HG03571 (cell line): ENCODE results near the gene ITGA3.

ENCODE experiments used
- ATAC-seq: cut with Tn5 transposase; IDR thresholded peaks from one replicate; pipeline ENCODE4 v1.9.1; 2021; ENCODE audit not compliant: unreplicated experiment

Gene ITGA3

DNA sequence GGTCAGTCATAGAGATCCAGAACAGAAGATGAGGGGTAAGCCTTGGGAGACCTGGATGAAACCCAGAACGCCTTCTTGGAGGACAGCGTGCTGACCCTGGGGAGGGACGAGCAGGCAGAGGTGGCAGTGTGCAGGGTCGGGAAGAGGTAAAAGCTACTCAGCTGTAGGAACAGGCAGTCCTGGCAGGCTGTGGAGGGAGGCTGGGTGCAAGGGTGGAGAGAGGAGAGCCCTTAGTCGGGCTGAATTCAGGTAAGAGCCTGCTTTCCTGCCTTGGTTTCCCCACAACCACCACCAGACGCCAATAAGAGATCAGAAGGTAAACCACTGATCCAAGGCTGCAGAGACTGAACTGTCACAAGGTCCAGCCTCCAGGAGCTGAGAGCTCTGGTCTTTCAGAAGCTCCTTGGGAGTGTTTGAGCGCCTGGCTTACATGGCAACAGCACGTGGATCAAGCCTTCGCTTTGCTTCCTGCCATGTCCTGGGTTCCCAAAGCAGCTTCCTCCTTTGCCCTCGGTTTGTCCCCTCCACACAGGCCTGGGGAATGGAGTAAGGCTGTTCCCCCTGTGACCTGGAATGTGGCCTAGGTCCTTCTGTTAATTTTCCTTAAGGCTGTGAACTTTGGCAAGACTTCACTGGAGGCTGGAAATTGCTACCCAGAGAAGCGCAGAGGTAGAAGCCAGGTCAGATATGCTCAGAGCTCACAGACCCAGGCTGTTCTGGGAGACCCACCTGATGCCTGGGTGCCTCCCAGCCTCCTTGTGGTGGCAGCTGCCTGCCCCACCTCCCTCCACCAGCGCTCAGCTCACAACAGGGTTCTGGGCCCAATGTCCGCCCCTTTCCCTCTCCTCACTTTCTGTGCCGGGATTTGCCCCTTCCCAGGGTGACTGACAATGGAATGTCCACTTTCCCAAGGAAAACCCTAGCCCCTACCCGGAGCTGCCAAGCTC is 35.3 kb downstream of the ITGA3 start:
- no peak for ATAC-seq

DNA sequence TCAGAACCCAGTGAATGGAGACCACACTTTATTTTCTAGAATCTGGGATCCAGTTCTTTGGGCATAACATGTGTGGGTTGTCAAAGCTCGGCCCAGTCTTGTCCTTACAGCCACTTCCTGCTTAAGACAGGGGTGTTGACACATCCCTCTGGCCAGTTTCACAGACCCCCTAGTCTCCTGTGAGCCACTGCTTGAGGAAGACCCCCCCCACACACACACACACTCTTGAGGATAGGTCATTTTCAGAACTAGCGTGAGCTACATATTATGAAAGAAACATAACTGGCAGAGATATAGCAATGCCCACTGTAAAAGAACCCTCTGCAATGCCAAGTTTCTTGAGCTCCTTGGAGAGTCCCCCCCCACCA is 36.0 kb downstream of the ITGA3 start:
- no peak for ATAC-seq

DNA sequence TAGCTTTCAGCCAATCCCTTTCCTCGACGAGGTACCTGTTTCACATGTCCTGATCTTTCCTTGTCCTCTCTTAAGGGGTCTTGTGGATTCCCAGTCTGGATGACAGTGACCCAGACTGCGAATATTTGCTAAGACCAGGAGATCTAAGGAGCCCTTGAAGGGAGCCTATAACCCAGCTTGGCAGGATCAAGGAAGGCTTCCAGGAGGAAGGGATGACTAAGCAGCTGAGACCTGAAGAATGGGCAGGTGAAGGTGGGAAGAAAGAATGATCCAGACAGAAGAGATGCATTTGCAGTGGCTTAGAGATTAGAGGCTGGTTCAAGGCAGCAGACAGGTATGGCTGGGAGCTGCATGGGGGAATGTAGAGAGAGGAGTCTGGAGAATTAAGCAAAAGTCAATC is 37.3 kb downstream of the ITGA3 start:
- no peak for ATAC-seq

DNA sequence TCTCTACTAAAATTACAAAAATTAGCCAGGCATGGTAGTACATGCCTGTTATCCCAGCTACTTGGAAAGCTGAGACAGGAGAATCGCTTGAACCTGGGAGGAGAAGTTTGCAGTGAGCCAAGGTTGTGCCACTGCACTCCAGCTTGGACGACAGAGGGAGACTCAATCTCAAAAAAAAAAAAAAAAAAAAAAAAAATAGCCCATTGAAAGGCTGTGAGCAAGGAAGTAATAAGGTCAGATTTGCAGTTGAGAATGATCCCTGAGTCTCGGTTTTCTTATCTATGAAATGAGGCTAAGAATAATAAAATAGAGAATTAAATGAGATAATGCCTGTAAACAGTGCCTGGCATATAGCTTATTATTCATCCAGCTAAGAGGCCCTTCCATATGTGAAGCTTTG is 37.9 kb downstream of the ITGA3 start:
- ATAC-seq = no peak

DNA sequence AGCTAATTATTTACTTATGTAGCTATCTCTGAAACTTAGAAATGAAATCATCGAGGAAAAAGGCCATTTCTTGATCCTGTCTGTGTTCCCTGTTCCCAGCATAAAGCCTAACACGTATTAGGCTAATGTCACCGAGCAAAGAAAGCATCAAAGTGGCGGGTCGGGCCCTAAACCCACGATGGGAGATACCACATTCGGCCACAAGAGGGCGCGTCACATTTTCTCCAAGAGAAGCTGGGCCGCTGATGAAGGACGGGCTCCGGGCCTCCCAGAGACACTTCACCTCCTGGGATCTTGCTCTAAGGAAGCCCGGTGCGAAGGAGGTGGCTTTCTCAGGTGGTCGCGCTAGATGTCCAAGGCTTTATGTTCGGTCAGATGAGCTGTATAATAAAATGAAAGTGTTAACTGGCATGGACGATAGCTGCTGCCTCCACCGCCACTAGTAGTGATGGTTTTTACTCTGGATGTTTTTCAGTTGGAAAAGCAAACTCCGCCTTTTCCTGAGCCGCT is 38.4 kb downstream of the ITGA3 start:
- ATAC-seq = peak; percentile 48

DNA sequence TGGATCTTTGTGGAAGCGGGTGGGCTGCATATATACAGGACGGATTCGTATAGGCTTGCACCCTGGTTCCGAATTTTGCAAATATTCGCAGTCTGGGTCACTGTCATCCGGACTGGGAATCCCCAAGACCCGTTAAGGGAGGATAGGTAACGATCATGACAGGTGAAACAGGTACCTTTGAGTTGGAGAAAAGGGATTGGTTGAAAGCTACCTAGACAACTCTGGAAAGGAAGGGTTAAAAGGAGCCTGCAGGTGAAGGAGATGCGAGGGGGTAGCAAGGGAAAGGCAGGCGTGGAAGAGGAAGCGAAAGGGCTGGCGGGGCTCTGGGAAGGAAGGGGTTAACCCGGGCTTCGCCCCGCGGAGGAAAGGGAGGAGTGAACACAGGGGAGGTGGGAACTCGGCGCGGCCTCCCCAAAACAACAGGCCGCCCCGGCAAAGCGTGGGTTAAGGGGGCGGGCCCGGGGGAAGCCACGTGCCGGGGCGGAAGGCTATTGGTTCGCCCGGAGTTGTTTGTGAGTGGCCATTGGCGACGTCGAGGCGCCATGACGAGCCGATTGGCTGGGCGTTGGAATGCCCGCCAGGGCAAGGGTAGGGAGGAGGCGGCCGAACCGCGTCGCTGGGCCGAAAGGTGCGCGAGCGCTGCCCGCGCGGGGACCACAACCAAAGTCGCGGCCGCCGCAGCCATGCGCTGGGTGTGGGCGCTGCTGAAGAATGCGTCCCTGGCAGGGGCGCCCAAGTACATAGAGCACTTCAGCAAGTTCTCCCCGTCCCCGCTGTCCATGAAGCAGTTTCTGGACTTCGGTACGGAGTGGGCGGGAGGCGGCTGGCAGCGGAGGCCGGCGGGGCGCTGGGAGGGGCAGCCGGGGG is 39.1 kb downstream of the ITGA3 start, which contains the start of gene PDK2:
Gene PDK2, plus strand, starts transcription at position 599 of the 867 bp plus-strand sequence. Its CDS starts 85 bp downstream, at position 684.
- ATAC-seq = peak; percentile 85

DNA sequence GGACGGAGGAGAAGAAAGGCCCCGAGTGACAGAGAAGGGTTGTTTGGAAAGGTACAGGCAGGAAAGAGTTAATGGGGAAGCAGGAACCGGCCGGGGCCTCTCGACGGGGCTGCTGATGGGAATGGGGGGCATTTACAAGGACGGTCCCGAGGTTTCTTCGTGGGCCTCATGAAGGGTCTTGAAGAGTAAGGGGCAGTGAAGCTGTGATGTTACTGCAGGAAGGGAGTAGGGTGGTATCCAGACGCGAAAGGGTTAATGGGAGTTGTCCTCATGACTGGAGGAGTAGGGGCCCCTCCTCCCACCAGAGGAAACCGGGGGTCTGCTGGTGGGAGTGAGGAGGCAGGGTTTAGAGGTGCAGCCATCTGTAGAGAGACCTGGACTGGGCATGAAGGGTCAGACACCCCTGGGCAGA is 39.7 kb downstream of the ITGA3 start:
- ATAC-seq = no peak

DNA sequence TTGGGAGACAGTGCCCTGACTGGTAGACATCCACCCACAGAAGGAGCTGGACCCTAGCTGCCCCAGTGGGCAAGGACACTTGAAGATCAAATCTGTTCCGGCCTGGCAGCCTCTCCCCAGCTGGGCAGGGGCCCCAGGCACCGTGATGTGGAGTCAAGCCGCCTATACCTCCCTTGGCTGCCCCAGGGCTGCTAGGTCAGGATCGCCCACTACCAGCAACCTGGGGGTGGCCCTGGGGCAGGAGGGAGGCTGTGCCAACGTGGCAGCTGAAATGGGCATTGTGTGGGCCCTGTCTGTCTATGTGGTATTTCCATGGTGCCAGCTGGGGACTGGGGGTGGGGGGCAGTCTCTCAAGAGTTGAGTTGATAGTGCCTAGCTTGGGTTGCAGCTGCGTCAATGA is 40.2 kb downstream of the ITGA3 start:
- ATAC-seq = no peak

DNA sequence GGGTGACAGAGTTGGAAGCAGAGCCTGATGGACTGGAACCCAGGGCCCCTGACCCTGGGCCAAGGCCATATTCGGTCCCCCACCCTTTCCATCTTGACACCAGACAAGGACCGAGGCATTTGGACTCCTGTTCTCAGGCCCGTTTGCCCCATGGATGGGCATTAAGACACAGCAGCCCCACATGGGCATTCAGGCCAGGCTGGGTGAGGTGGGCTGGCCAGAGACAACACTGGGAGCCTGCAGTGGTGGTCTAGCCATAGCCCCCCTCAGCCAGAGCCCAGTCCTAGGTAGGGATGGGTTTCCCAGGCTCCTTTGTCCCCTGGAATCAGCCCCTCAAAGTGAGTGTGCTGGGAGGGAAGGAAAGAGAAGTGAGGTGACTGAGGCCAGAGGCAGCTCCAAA is 40.8 kb downstream of the ITGA3 start:
- no peak for ATAC-seq

DNA sequence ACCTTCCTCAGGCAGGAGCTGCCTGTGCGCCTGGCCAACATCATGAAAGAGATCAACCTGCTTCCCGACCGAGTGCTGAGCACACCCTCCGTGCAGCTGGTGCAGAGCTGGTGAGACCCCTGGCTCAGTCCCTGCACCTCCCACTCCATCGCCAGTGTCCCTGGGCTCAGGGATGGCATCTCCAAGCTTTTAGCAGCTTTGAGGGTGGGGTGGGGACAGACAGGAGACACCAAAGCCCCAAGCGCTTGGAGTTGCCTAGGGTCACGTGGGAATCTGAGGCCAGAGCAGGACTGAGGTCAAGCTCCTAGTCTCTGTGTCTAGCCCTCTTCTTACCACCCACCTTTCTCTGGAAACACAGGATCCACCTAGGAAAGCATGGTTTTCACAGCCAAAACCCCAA is 41.5 kb downstream of the ITGA3 start:
- ATAC-seq = no peak

DNA sequence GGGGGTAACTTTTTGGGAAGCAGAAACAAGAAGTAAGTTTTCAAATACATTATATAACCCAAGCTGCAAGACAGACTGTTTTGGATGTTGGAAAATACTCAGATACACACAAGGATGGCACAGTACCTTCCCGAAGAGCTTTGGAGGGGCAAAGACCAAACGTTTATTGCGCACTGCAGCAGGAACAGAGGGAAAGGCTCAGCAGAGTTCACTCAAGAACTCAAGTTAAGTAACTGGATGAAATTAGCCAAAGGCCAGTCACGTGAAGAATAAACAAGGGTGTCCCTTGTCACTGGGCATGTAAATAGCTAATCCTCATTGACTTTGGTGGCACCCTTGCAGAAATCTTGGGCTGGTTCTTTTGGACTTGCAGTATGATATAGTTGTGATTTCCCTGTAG is 42.0 kb downstream of the ITGA3 start:
- ATAC-seq = no peak

DNA sequence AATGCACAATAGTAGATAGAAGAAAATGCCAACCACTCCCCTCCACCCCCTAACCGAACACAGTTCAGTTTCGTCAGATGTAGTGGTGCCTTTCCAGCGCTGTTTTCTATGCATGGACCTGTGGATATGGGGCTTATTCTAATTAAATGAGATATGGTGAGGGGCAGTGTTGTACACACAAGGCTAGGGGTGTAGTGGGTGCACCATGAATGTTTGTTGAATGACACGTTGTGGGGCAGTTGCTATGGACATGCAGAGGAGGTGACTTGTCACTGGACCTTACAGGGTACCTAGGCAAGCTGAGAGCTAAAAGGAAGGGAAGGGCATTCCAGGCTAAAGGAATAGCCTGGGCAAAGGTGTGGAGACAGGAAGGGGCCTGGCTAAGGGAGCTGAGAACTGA is 42.7 kb downstream of the ITGA3 start:
- no peak for ATAC-seq

DNA sequence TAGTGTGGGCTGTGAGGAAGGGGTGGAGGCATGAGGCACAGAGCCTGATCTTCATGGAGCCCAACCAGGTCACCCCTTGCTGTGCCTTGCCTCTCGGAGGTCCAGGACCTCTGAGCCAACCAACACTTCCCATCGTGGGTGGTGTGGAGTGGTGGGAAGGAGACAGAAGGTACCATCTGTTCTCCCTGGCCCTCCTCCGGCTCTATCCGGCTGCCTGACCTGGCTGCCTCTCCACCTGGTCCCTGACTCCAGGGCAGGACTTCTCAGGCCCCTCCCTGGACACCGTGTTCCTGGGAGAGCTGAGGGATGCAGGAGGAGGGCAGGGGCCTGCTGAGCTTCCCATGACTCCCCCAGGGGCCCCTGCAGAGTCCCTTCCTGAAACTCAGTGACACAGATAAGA is 43.1 kb downstream of the ITGA3 start:
- ATAC-seq = no peak

DNA sequence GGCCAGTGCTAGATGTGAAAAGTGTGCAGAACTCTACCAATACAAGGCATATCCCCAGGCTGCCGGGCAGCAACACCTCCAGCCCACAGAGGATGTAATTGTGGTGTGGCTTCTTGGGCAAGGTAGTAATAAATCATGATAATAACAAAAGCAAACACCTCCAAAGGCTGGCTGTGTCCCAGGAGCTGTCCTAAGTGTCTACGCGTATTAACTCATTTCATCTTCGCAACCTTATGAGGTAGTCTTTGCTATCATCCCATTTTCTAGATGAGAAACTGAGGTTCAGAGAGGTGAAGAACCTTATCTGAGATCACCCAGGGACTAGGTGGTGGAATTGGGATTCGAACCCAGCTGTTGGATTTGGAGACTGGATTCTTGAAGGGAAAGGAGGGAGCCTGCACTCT is 44.6 kb downstream of the ITGA3 start:
- no peak for ATAC-seq

DNA sequence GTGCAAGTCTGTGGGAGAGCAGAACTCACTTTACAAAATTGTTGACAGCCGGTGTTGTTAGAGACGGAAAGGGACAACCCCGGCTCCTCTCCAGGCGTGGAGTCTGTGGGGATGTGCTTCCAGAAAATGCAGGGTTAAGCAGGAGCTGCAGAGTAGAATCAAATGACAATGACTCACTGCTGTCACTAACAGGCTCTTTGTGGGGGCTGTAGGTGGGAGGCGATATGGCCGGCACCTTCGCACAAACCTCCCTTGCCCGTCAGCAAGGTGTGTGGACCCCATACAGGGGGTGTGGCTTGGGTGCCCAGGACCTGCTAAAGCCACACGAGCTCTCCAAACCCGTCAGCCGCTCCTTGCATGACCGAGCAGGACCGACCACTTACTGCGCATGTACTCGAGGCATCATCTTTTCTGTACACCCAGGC is 45.0 kb downstream of the ITGA3 start:
- no peak for ATAC-seq

DNA sequence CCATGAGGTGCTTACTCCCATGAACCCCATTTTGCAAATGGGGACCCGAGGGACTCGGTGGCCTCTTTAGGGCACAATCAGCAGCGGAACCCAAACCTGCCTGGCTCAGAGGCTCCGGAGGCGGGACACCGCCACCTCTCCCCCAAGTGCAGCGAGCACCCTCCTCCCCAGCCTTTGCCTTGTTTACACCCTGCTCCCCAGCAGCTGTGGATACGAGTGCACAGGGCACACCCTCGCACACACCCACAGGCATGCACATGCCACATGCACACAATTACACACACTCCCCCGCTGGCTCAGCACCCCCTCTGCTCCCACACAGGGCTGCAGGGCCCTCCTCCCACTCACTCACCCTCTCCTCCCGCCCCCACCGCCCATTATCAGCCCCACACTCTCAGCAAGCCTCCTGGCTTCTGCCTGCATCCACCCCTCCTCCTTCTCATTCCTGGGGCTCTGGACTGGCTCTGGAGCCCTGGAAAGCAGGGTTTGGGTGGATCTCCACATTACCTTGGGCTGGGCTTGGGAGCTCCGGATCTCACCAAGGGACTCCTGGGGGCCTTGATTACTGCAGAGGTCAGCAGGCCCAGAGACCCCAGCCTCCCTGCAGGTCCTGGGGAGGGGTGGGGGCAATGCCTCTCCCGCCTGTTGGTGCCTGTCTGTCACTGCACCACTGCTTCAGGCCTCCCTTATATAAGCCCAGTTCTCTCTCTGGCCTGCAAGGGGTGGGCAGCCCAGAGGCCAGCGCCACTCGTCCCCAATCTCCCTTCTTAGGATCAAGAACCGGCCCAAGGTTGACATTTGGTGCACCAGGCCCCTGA is 45.6 kb downstream of the ITGA3 start:
- ATAC-seq = no peak

DNA sequence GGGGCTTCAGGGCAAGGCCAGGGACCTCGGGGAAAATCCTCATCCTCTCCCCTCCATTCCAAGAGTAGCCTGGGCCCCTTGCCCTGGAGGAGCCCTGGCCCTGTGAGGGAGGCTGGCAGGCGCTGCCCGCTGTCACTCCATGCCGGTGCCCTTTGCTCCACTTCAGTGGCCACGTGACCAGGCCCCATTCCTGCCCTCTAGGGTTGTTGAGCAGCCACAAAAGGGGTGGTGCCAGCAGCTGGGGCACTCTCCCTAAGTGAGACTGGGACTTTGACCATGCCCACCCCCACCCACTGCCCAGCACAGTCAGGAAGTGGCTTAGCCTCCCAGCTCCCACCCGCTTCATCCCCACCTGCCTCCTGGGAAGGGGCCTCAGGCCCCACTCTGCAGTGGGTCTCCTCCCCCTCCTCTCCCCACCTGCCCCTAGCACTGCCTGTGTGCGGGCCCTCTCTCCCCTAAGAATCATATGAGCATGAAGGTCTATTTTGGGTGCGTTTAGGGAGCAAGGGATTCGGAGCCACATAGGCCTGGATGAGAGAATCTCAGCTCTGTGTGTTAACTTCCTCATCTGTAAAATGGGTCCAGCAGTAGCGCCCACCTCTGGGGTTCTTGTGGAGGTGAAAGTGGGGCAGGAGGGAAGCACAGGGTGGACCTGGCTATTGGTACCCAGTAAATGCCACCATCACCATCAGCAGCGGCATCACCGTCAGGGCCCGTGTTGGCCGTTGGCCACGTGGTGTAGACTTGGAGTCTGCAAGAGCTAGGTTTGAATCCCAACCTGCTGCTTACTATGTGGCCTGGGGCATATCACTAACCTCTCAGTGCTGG is 46.5 kb downstream of the ITGA3 start:
- ATAC-seq = no peak

DNA sequence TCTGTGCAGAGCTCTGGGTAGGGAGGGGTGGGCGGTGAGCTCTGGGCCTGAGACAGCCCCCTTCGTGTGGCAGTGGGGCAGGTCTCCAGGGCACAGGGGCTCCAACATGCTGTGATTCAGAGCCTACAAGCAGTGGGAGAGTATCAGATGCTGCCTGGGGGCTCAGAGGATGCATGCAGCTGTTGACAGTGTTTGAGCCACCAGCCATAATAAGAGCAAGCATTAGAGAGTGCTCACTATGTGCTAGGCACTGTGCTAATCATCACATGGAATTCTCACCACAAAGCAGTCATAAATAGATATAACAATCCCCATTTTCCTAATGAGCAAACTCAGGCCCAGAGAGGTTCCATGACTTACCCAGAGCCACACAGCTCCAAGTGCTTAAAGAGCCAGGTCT is 47.3 kb downstream of the ITGA3 start:
- ATAC-seq = no peak

DNA sequence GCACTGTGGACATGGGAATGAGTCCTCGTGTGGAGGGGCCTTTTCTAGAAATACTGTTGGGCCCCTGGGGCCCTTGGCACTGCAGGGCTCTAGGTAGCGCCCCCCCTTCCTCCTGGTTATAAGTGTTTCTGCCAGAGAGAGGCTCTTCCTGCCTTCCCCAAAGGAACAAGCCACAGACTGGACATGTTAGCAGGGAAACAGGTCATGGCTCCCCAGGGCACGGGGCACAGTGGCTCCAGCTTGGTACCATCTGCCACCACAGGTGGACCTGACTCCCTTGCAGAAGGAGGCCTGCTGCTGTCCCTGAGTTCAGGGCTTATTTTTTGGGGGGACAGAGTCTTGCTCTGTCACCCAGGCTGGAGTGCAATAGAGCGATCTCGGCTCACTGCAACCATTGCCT is 48.0 kb downstream of the ITGA3 start:
- no peak for ATAC-seq

DNA sequence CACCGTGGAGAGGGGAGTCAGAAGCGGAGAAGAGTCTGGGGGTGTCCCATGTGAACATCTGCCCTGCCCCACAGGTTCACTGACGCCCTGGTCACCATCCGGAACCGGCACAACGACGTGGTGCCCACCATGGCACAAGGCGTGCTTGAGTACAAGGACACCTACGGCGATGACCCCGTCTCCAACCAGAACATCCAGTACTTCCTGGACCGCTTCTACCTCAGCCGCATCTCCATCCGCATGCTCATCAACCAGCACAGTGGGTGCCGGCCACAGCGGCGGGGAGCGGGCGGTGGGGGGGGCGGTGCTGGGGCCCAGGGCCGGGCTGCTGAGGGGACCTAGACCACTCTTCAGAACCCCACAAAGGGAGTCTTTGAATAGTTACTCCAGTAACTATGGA is 49.9 kb downstream of the ITGA3 start:
- no peak for ATAC-seq
